ENCODE results near the gene PTK7.
"Not testable (repeated sequence)": the region's sequence is repeated elsewhere in the genome, so short reads cannot be mapped to it uniquely, and the experiment has no call there.

Gene PTK7

DNA sequence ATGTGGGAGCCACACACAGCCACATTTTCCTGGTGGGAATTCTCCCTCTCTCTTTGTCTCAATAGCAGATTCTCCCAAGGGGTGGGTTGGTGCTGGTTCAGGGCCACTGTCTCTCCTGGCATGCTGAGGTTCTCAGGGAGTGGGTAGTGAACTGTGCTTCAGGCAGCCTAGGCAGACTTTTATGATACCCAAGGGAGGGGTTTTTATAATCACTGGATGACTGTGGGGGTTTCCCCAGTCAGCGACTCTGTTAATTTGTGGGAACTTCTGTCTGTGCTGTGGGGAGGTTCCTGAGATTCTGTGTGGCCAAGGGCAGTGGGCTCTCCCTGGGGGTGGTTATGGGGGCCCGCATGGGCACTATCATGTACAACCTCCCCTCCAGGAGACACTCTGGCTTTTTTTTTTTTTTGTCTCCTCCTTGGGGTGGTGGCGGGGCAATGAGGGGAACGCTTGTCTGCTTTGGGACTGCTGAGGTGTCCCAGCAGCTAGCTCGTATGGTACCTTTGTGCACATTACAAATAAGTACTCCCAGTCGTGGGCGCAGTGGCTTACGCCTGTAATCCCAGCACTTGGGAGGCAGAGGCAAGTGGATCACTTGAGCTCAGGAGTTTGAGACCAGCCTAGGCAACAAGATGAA lies 10.0 kb downstream of the PTK7 start:
- no peak for DNase-seq (ENCODE audit: low read depth)

DNA sequence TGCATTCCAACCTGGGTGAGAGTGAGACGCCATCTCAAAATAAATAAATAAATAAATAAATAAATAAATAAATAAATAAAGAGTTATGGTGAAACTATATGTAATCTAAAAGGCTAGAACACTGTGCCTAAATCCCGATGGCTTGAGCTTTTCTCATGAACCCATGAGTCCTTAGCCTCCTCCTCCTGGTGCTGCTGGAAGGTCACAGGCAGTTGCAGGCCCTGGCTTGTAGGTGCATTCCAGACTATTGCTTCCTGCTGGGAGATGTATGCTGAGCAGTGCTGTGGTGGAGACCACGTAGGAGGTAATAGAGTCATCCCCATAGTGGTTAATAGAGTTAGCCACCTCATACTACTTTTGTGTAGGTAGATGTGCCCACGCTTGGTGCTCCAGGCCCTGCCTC lies 12.5 kb downstream of the PTK7 start:
- no peak for DNase-seq (ENCODE audit: low read depth)

DNA sequence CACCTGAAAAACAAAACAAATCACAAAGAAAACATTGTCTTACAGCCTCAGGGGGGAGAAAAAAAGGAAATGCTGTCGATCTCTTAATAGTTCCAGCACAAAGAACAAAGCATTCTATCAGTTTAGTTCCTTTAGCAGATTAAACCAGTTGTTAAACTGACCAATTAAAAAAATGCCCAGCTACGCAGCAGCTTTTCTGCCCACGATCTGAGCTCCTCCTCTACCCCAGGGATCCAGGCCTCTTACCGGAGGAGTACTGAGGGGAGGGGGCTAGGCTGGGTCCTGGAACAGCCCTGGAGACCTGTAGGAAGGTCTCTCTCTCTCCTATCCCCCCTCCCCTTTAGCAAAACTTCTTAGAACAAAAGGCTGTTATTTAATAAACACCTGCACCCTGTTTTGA lies 13.4 kb downstream of the PTK7 start:
- no peak for DNase-seq (ENCODE audit: low read depth)

DNA sequence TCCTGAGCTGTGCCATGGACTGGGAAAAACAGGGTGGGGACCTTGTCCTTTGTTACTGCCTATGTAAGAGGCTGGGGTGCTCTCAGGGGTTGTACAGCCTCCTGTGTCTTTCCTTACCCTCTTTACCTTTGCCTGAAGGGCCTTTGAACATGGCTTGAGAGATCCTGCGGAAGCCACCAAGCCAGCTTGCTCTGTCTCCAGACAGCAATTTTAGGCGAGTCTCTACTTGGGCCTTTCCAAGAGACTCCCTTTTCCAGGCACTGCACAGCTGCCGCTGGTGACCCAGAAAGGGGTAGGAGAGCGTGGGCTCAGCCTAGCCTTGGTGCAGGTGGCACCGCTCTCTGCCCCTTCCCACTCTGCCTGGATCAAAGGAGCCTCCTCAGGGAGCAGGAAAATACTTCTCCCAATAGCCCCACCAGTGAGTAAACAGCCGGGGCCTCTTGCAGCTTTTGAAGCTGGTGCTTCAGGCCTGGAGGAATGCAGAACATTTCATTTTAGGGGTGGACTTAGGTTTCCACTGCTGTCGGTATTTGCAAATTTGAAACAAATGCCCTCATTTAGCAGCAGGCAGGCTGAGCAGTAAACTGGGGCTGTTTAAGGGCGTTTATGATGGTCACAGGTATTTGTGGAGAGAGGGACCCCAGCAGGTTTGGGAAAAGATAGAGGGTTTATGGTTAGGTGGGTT lies 13.9 kb downstream of the PTK7 start:
- no peak for DNase-seq (ENCODE audit: low read depth)

DNA sequence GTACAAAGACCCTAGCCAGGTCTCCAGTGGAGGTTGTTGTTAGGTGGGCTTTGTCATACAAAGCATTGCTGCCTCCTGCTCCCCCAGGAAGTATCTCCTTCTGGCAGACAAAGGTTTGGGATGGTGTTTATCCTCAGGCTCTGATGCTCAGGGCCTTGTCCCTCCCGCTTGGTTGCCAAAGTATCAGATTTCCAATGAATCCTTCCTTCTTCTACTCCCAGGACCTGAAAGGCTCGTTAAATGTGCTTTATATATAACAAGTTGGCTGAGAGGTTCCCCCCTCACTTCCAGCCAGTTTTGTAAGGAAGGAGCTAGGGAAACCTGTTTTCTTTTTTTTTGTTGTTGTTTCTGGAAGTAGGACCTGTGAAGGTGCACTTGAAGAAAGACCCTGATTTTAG lies 14.4 kb downstream of the PTK7 start:
- DNase-seq (ENCODE audit: low read depth) = no peak

DNA sequence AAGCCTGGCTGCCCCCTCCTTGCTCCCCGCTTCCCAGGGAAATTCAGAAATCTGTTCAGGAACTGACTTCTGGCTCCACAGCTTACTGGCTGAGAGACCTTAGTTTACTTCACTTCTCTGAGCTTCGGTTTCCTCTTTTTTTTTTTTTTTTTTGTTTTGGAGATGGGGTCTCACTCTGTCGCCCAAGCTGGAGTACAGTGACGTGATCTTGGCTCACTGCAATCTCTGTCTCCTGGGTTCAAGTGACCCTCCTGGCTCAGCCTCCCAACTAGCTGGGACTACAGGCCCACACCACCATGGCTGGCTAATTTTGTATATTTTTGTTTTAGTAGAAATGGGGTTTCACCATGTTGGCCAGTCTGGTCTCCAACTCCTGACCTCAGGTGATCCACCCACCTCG lies 14.9 kb downstream of the PTK7 start:
- DNase-seq (ENCODE audit: low read depth) = no peak

DNA sequence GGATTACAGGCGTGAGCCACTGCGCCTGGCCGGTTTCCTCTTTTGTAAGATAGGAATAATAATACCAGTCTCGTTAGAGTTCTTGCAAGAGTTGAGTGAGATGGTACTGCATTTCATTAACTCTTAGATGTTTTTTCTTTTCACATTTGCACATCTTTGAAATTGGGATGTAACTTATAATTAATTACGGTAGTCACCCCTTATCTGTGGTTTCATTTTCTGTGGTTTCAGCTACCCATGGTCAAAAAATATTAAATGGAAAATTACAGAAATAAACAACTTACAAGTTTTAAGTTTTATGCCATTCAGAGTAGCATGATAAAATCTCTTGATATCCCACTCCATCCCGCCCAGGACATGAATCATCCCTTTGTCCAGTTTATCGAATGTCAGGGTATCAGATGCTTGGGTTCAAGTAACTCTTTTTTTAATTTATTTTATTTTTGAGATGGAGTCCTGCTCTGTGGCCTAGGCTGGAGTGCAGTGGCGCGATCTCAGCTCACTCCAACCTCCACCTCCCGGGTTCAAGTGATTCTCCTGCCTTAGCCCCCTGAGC lies 15.4 kb downstream of the PTK7 start:
- DNase-seq (ENCODE audit: low read depth) = no peak

DNA sequence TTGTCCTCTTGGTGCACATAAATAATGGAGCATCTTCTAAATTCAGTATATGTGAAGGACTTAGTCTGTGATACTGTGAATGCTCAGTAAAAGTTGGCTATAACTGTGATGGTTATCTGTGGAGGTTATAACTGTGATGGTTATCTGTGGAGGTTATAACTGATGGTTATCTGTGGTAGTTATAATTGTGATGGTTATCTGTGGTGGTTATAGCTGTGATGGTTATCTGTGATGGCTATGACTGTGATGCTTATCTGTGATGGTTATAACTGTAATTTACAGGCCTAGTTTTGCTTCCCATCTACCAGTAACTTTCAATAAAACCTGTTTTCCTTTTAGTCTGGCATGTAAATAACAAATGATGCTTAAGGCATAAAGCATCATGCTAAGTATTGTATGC lies 16.5 kb downstream of the PTK7 start:
- DNase-seq (ENCODE audit: low read depth) = no peak

DNA sequence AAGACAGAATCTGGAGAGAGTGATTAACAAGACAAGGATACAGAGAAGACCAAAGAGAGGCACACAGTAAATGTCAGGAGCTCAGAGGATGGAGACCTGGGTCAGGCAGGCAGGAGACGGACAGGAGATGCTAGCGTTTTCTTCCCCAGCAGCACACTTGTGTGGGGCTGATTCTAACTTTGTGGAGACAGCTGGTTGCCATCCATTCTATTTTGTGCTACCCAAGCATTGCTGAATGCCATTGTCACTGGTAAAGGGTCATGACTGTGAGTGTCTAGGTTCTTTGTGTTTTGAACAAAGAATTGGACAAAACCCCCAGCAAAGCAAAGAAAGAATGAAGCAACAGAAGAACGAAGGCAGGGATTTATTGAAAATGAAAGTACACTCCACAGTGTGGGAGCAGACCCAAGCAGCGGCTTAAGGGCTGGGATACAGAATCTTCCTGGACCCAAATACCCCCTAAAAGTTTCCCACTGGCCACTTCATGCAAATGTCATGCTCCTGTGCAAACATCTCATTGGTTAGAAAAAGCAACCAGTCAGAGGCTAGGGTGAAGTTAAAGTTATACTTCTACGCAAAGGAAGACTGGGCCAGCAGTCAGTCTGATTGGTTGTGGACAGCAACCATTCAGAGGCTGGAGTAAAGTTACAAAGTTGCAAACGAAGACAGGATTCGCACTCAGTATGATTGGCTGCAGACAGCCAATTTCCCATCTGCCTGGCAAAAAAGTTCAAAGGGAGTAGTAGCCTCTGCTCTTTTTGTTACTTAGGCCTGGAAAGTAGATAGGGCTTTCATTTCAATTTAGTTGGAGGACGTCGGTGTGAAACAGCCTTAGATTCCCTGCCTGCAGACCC lies 17.5 kb downstream of the PTK7 start:
- DNase-seq (ENCODE audit: low read depth) = peak; percentile 76

DNA sequence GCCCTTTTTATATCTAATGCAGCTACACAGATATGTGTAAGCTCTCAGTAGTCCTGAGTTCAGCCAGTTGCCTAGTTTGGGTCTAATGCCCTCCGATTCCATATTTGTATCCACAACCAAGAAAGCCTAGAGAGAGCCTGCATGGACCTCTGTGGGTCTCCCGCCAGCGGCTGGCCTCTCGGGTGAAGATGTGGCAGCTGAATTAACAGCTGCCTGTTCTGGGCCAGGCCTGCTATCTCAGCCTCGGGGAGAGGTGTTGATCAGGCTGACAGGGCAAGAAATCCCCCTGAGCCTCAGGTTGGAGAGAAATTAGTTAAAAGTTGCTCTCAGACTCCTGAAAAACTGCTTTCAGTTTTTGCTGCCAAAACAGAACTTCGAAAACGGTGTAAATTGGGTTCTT lies 19.8 kb downstream of the PTK7 start:
- DNase-seq (ENCODE audit: low read depth) = no peak

DNA sequence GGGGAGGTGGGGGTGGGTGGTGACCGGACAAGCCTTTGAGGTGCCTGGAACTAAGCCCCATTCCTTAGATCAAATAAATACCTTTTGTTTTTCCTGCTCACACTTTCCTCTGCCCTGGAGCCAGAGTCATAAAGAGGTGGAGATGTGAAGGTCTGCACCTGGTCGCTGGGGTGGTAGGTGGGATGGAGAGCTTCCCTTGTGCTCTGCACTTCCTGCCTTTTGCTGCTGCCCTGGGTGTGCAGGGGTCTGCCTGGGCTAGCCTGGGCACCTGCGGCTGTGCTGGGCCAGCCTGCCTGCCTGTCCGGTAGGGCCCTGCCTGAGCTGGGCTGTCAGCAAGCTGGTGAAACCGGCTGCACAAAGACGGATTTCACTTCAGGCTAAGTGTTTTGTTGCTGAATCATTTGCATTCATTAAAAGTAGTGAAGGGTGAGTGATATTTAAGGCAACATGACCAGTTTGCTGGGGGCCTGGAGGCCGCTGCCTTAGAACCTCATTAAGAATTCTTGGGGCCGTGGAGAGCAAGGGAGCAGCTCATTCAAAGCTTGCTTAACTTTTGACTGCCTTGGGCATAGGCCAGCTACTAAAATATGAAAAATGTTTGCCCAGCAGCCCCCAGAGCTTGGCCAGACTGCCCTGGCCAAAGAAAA lies 20.5 kb downstream of the PTK7 start:
- peak; percentile 86 for DNase-seq (ENCODE audit: low read depth)

DNA sequence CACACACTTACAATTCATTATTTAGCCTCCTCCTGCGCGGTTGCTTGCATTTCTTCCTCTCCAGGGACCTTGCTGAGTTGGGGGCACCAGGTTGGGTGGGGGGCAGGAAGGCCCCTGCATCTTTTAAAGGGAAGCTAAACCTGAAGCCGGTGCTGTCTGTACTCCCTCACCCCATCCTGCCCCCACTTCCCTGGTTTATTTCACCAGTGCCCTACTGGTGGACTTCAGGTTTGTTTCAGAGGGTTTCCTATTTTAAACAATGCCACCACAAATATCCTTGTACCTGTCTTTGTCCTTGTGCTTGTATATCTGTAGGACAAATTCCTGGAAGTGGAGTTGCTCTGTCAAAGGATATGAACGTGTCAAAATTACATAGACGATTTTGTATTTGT lies 21.0 kb downstream of the PTK7 start:
- no peak for DNase-seq (ENCODE audit: low read depth)

DNA sequence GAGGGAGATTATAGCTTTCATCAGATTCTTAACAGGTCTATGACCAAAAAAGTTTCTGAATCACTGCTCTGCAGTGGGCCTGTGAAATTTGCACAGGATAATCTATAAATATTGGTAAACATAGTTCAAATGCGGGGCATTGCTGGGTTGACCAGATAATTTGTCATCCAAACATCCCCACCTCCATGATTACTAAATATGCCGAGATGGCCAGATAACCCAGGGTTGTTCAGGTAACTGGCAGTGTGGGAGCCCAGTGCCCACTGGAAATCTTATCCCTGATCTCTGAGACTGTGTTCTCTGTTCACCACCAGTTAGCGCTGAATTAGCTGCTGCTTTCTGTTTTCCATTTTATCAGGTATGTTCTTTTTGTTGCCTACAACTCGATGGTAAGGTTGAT lies 21.4 kb downstream of the PTK7 start:
- DNase-seq (ENCODE audit: low read depth) = no peak

DNA sequence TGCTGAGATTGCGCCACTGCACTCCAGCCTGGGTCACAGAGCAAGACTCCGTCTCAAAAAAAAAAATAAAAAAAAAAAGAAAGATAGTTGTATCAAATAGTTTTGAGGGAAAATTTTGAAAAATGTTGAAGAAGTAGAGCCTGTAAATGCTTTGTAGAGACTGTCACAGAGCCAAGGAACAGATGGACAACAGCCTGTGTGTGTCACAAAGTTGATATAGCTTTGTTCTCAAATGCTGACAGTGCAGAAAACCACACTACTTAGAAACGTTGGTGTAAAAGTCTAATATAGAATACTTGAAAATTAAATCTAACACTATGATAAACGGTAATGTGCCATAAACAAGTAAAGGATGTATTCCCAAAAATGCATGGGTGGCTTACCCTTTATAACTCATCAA lies 25.4 kb downstream of the PTK7 start:
- DNase-seq (ENCODE audit: low read depth) = no peak

DNA sequence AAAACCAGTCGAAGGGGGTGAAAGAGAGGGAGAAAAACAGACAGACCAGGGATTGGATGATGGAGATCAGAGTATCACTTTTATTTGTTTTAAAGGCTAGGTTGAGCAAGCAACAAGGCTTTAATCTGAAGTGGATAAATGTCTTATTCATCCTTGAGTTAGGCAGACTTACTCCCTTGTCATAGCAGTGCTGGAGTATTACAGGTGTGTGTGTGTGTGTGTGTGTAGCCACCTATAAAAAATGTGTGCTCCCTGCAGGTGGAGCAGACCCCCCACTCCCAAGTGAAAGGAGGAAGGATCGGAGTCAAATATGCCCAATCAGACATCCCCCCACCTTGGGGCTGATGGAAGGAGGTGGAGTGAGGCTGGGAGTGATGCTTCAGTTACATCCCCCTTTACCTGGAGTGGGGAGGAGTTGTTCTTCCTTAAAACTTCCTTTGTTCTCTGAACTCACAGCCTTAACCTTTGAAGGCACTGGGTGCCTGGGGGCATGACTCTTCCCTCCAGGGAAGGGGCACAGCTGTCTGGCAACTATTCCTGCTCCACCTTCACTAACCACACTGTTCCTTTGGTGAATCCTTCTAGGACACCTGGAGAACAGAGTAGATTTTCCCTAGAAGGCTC lies 27.3 kb downstream of the PTK7 start:
- no peak for DNase-seq (ENCODE audit: low read depth)

DNA sequence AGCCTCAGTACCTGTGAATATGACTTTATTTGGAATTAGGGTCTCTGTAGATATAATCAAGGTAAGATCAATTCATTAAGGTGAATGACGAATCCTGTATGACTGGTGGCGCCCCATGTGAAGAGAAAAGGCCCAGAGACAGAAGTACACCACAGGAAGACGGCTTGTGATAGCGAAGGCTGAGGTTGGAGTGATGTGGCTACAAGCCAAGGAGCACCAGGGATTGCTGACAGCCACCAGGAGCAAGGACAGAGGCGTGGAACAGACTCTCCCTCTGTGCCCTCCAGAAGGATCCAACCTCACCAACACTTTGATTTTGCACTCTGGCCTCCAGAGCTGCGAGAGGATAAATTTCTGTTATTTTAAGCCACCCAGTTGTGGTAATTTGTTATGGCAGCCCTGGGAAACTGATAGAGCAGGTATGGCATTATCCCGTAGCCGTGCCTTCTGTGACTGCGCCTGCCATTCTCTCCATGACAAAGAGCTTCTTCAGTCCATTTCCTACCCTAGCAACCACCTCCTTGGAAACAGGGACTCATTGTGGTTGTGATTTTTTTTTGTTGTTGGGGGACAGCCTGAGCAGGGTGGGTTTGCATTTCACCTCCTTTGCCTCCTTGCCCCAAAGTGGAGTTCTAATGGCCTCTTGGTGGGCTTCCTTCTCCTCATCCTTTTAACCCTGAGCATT lies 29.6 kb downstream of the PTK7 start:
- no peak for DNase-seq (ENCODE audit: low read depth)

DNA sequence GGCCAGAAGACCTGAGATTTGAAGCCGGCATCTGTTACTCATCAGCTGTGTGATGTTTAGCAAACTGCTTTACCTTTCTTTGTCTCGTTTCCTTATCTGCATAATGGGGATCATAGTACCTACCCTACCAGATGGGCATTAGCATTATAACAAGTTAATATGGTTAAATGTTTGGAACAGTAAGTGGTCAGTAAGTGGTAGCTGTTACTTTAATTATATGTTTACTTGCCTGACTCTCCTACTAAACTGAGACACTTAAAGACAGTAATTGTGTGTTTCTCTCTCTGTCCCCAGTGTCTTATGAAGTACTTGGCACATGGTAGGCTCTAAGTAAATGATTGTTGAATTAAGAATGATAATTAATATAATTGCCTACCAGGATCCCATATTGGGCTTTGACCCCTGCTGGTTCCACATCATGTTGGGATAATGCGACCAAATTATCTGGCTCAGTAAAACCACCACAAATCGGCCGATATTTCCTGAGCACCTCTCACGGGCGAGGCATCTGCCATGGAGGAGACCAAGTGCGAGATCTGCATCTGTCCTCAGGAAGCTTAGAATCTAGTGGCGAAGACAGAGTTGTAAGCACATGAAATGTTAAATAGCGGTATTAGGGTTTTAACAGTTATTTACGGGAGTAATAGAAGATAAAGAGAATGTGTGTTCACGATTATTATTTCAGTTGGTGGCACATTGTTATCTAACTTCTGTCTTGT lies 31.4 kb downstream of the PTK7 start:
- no peak for DNase-seq (ENCODE audit: low read depth)

DNA sequence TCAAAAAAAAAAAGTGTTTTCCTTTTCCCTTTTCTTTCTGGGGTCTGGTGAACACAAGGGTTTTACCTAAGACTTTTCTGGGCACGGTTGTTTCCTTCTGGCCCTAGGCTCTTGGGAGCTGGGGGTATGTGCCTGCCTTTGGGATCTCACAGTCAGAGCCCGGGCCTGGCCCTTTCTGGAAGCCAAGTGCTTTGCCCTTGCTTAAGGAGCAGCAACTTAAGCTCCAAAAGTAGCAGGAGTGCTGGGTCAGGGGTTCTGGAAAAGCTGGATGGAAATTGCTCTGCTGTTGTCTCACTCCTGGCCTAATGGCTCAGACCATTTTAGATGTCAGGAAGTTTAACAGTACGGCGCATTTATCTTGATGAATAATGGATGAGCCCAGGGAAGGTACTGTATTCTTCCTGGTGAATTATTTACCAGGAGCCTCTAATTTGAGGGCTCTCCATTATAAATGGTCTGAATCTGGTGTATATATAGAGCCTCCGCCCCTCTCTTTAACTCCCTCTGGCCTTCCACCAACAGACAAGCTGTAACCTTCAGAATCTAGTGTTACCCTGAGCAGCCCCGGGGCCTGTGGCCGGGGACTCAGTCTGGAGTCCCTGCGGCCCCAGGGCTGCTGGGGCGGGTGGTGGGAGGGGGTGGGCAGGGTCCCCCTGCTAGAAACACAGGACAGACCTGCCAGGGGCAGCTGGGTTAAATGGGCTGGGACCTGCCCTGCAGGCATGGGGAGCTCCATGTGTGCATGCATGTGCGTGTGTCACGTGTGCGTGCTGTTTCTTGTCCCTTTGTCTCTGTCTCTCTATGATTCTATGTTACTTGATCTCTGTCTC lies 37.5 kb downstream of the PTK7 start:
- no peak for DNase-seq (ENCODE audit: low read depth)

DNA sequence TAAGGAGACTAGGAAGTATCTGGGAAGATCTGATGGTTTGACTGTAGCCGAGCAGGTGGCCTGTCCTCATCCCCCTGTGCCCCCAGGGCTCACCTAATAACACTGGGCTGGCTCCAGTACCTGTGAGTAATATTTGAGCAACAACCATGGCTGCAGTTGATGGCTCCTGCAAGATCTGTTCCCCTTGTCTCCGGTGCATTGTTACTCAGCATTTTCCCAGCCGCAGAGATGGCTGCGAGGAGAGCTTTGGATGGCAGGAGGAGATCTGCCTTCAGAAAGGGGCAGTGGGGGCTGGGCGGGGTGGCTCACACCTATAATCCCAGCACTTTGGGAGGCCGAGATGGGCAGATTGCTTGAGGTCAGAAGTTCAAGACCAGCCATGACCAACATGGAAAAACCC lies 39.3 kb downstream of the PTK7 start:
- no peak for DNase-seq (ENCODE audit: low read depth)

DNA sequence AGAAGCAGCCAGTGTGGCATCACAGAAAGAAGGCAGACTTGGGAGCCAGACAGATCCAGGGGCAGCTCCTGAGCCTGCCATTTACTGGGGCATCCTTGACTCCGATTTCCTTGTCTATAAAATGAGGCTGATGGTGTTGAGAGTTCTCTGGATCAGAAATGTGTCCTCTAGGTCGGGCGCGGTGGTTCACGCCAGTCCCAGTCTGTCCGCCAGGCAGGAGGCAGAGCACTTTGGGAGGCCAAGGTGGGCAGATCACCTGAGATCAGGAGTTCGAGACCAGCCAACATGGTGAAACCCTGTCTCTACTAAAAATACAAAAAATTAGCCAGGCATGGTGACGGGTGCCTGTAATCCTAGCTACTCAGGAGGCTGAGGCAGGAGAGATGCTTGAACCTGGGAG lies 41.4 kb downstream of the PTK7 start:
- DNase-seq (ENCODE audit: low read depth) = not testable (repeated sequence)
